ENCODE measurements around the gene CLMN.

GRCh38 chr14:95193081-95193480 lies 126.6 kb downstream of the CLMN start:
- TF ChIP-seq CTCF (conservative IDR thresholded peaks at IDR 0.05; ENCODE audit: low read depth in 2 of 2) (no peak), EZH2 (IDR thresholded peaks at IDR 0.05; ENCODE audit: low read depth, unreplicated experiment) (no peak), EZH2phosphoT487 (IDR thresholded peaks at IDR 0.05; ENCODE audit: unreplicated experiment) (no peak), REST (IDR thresholded peaks at IDR 0.05; ENCODE audit: unreplicated experiment) (no peak), CREB1 (CRISPR knock-in tag; IDR thresholded peaks at IDR 0.05; ENCODE audit: low read depth) (no peak), ZNF462 (CRISPR knock-in tag; IDR thresholded peaks at IDR 0.05) (no peak), JUNB (IDR thresholded peaks at IDR 0.05; ENCODE audit: unreplicated experiment) (no peak), POLR2AphosphoS5 (IDR thresholded peaks at IDR 0.05; ENCODE audit: low read depth) (no peak), NANOG (IDR thresholded peaks at IDR 0.05; ENCODE audit: borderline replicate concordance) (no peak), ZNF114 (CRISPR knock-in tag; IDR thresholded peaks at IDR 0.05) (no peak)
